MM.1S (cell line): ENCODE measurements around the gene TAS2R46.
"Not testable (repeated sequence)": the region's sequence is repeated elsewhere in the genome, so short reads cannot be mapped to it uniquely, and the experiment has no call there.

Source experiments
- DNase-seq: peaks from one replicate; pipeline ENCODE4 v3.0.0-alpha.2; 2015
- H2AFZ ChIP-seq: fragments of 300-600 bp; sonication (generic); 2 replicates; pipeline ENCODE4 v1.6.0; 2016; ENCODE audit warnings: antibody characterized with exemption, low read length
- H3F3A ChIP-seq: fragments of 300-600 bp; sonication (generic); 2 replicates; pipeline ENCODE4 v1.6.1; 2016; ENCODE audit warnings: mild to moderate bottlenecking, antibody characterized with exemption, low read length, moderate library complexity, mixed read lengths; ENCODE audit not compliant: insufficient read depth
- H3K27ac ChIP-seq: fragments of 300-600 bp; sonication (generic); 2 replicates; pipeline ENCODE4 v1.5.1; 2016; ENCODE audit warnings: mild to moderate bottlenecking, low read length
- H3K27me3 ChIP-seq: fragments of 300-600 bp; sonication (generic); replicated peaks from 2 replicates; pipeline ENCODE4 v1.6.0; 2016; ENCODE audit warnings: low read length; ENCODE audit not compliant: insufficient read depth
- H3K36me3 ChIP-seq: fragments of 300-600 bp; sonication (generic); replicated peaks from 2 replicates; pipeline ENCODE4 v1.6.1; 2016; ENCODE audit warnings: mild to moderate bottlenecking, low read length, mixed read lengths; ENCODE audit not compliant: insufficient read depth
- H3K4me1 ChIP-seq: fragments of 300-600 bp; sonication (generic); 2 replicates; pipeline ENCODE4 v1.6.1; 2016; ENCODE audit warnings: low read length, mixed read lengths
- H3K4me2 ChIP-seq: fragments of 300-600 bp; sonication (generic); 2 replicates; pipeline ENCODE4 v1.6.0; 2016; ENCODE audit warnings: low read depth, low read length
- H3K4me3 ChIP-seq: fragments of 300-600 bp; sonication (generic); 2 replicates; pipeline ENCODE4 v1.5.1; 2016; ENCODE audit warnings: low read length, mixed read lengths
- H3K79me2 ChIP-seq: fragments of 300-600 bp; sonication (generic); 2 replicates; pipeline ENCODE4 v1.6.1; 2016; ENCODE audit warnings: mixed run types, low read length, mixed read lengths
- H3K9ac ChIP-seq: fragments of 300-600 bp; sonication (generic); 2 replicates; pipeline ENCODE4 v1.6.1; 2016; ENCODE audit warnings: low read length, mixed read lengths
- H3K9me2 ChIP-seq: fragments of 300-600 bp; sonication (generic); replicated peaks from 2 replicates; pipeline ENCODE4 v1.6.1; 2016; ENCODE audit warnings: mild to moderate bottlenecking, low read length, mixed read lengths; ENCODE audit not compliant: insufficient read depth
- H3K9me3 ChIP-seq: fragments of 300-600 bp; sonication (generic); replicated peaks from 2 replicates; pipeline ENCODE4 v1.6.1; 2016; ENCODE audit warnings: mild to moderate bottlenecking, low read length, mixed read lengths; ENCODE audit not compliant: insufficient read depth
- H4K20me1 ChIP-seq: fragments of 300-600 bp; sonication (generic); 2 replicates; pipeline ENCODE4 v1.6.1; 2016; ENCODE audit warnings: mild to moderate bottlenecking, low read length, moderate library complexity, mixed read lengths; ENCODE audit not compliant: insufficient read depth
- CTCF ChIP-seq: fragments of 300-600 bp; sonication (generic); IDR thresholded peaks from 2 replicates; pipeline ENCODE4 v1.5.1; 2016; ENCODE audit warnings: antibody characterized with exemption, low read length, mixed read lengths
- EZH2 ChIP-seq: fragments of 300-600 bp; sonication (generic); optimal IDR thresholded peaks from 2 replicates; pipeline ENCODE3; 2017; ENCODE audit warnings: low read depth, mild to moderate bottlenecking, antibody characterized with exemption, low read length, mixed read lengths
- EZH2phosphoT487 ChIP-seq: fragments of 300-600 bp; sonication (generic); IDR thresholded peaks from 2 replicates; pipeline ENCODE4 v1.6.1; 2018; ENCODE audit warnings: antibody characterized with exemption, low read length

Gene TAS2R46

GRCh38 chr12:11106288-11106687 lies 44.2 kb upstream of the TAS2R46 start:
- H3K27me3 ChIP-seq: no peaks in the 10 kb centered on the region
- TF ChIP-seq EZH2phosphoT487 (no peak), EZH2 (no peak), CTCF (no peak)
- H3K4me1 ChIP-seq: no peaks in the 10 kb centered on the region
- no peak overlapping the region for H2AFZ ChIP-seq
- no peak for DNase-seq
- no peak overlapping the region for H3K27ac ChIP-seq
- no peaks in the 10 kb centered on the region for H3K9me3 ChIP-seq
- H3K4me2 ChIP-seq: no peak overlapping the region
- no peak overlapping the region for H3K9ac ChIP-seq
- H3K36me3 ChIP-seq: no peaks in the 10 kb centered on the region; the same call in 1 of the 2 replicates
- no peaks in the 10 kb centered on the region for H3F3A ChIP-seq
- H4K20me1 ChIP-seq: no peaks in the 10 kb centered on the region
- no peak overlapping the region for H3K4me3 ChIP-seq
- H3K9me2 ChIP-seq: no peaks in the 10 kb centered on the region
- peaks cover 45% of the 10 kb centered on the region for H3K79me2 ChIP-seq

GRCh38 chr12:11105546-11105945 lies 43.5 kb upstream of the TAS2R46 start:
- Histone ChIP-seq H3K27ac (no peak overlapping the region), H3K9me2 (no peaks in the 10 kb centered on the region), H3K4me3 (no peak overlapping the region), H3K79me2 (peaks cover 46% of the 10 kb centered on the region), H3K27me3 (no peaks in the 10 kb centered on the region), H2AFZ (no peak overlapping the region), H3K4me2 (no peak overlapping the region), H4K20me1 (no peaks in the 10 kb centered on the region), H3K36me3 (no peaks in the 10 kb centered on the region; the same call in 1 of the 2 replicates), H3K9me3 (no peaks in the 10 kb centered on the region), H3F3A (no peaks in the 10 kb centered on the region), H3K9ac (no peak overlapping the region), H3K4me1 (no peaks in the 10 kb centered on the region)
- DNase-seq: no peak
- TF ChIP-seq EZH2 (no peak), CTCF (no peak), EZH2phosphoT487 (no peak)

- H3K4me1 ChIP-seq, H4K20me1 ChIP-seq, DNase-seq, H3K27me3 ChIP-seq, H3K27ac ChIP-seq, H3K9ac ChIP-seq, H2AFZ ChIP-seq, H3K4me3 ChIP-seq, H3K36me3 ChIP-seq, H3K4me2 ChIP-seq, H3K79me2 ChIP-seq, H3K9me2 ChIP-seq, H3K9me3 ChIP-seq, H3F3A ChIP-seq: not testable (repeated sequence)
These were observed 32.8 kb upstream of the TAS2R46 start for GRCh38 chr12:11094910-11095309.

- TF ChIP-seq EZH2phosphoT487 (no peak), EZH2 (no peak), CTCF (no peak)
- Histone ChIP-seq H3K9me2 (no peaks in the 10 kb centered on the region), H3K4me2 (no peak within 1 kb of the TSS), H3K9me3 (no peaks in the 10 kb centered on the region), H4K20me1 (no peaks in the 10 kb centered on the region), H3K4me1 (no peaks in the 10 kb centered on the region), H3F3A (no peaks in the 10 kb centered on the region), H3K27ac (no peak within 1 kb of the TSS), H3K4me3 (no peak within 1 kb of the TSS), H2AFZ (no peak within 1 kb of the TSS), H3K79me2 (no peaks in the 10 kb centered on the region), H3K36me3 (no peaks in the 10 kb centered on the region), H3K9ac (no peak within 1 kb of the TSS), H3K27me3 (no peaks in the 10 kb centered on the region)
- DNase-seq: no peak
These were observed 30.0 kb upstream of the TAS2R46 start, which contains the start of gene TAS2R43 for GRCh38 chr12:11092128-11092527. TSS of gene TAS2R43 (minus strand) at chr12:11092313. CDS start at chr12:11092229, 84 bp downstream.
